PFSK-1 (cell line): Measurements from ENCODE around the gene SNRNP200.

Source experiments
- FOXP2 ChIP-seq: optimal IDR thresholded peaks from 2 replicates; pipeline ENCODE3; 2011; ENCODE audit warnings: borderline replicate concordance, control low read depth, inconsistent platforms; ENCODE audit not compliant: insufficient read depth; ENCODE audit errors: extremely low read length, extremely low read depth
- POLR2AphosphoS5 ChIP-seq: IDR thresholded peaks from 2 replicates; pipeline ENCODE4 v1.6.1; 2012; ENCODE audit warnings: low read depth, mild to moderate bottlenecking, control low read depth, low read length, moderate library complexity
- SIN3A ChIP-seq: IDR thresholded peaks from 2 replicates; pipeline ENCODE4 v1.6.1; 2012; ENCODE audit warnings: mild to moderate bottlenecking, low read length, moderate library complexity, borderline replicate concordance; ENCODE audit not compliant: insufficient read depth
- TAF1 ChIP-seq: IDR thresholded peaks from 2 replicates; pipeline ENCODE4 v1.6.1; 2012; ENCODE audit warnings: low read length, control low read depth, borderline replicate concordance; ENCODE audit not compliant: insufficient read depth
- TF ChIP-seq, protein P1 (sequence below), 2 experiments: IDR thresholded peaks; 2 replicates each; pipeline versions ENCODE4 v1.6.1 to v1.8.0; 2011 to 2012; ENCODE audit warnings: low read depth in 2 of 2, low read length in 2 of 2, control low read depth in 1 of 2, inconsistent platforms in 1 of 2, mild to moderate bottlenecking in 1 of 2, moderate library complexity in 1 of 2; ENCODE audit not compliant: insufficient read depth in 1 of 2

DNA sequence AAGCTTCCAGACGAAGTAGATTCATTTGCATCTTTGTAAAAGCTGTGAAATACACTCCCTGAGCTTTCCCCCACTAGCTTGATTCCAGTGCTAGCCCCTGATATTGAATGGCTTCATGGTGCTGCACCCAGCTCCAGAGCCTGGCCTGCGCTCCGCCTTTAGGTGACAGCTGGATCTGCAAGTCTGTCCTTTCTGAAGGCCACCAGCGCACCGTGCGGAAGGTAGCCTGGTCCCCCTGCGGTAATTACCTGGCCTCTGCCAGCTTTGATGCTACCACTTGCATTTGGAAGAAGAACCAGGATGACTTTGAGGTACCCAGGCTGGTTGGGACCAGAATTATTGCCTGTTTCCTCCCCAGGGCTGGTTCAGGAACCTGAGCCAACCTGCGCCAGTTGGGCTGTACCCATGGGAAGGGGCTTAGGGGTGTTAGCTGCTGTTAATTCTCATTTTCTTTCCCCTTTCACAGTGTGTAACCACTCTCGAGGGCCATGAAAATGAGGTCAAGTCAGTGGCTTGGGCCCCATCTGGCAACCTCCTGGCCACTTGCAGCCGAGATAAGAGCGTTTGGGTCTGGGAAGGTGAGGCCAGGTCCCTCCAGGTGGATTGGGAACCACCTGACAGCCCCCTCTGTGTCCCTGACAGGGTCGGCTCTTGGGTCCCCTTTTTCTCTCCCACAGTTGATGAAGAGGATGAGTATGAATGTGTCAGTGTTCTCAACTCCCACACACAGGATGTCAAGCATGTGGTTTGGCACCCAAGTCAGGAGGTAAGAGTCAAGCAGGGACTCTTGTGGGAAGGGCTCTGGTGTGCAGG, 38.0 kb downstream of the SNRNP200 start:
- no peak for TF ChIP-seq TAF1
- TF ChIP-seq POLR2AphosphoS5, result no peak
- TF ChIP-seq, protein P1, sequence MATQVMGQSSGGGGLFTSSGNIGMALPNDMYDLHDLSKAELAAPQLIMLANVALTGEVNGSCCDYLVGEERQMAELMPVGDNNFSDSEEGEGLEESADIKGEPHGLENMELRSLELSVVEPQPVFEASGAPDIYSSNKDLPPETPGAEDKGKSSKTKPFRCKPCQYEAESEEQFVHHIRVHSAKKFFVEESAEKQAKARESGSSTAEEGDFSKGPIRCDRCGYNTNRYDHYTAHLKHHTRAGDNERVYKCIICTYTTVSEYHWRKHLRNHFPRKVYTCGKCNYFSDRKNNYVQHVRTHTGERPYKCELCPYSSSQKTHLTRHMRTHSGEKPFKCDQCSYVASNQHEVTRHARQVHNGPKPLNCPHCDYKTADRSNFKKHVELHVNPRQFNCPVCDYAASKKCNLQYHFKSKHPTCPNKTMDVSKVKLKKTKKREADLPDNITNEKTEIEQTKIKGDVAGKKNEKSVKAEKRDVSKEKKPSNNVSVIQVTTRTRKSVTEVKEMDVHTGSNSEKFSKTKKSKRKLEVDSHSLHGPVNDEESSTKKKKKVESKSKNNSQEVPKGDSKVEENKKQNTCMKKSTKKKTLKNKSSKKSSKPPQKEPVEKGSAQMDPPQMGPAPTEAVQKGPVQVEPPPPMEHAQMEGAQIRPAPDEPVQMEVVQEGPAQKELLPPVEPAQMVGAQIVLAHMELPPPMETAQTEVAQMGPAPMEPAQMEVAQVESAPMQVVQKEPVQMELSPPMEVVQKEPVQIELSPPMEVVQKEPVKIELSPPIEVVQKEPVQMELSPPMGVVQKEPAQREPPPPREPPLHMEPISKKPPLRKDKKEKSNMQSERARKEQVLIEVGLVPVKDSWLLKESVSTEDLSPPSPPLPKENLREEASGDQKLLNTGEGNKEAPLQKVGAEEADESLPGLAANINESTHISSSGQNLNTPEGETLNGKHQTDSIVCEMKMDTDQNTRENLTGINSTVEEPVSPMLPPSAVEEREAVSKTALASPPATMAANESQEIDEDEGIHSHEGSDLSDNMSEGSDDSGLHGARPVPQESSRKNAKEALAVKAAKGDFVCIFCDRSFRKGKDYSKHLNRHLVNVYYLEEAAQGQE (IDR thresholded peaks at IDR 0.05; ENCODE audit: insufficient read depth in 1 of 2, low read depth in 2 of 2, low read length in 2 of 2), result no peak
- TF ChIP-seq SIN3A, result no peak
- no peak for TF ChIP-seq FOXP2
